Stimulated activated CD4-positive, alpha-beta T cell treated with anti-CD3 and anti-CD28 coated beads, Interleukin-1b, Interleukin-23, amount 100 ng/mL, for 1 hour (primary cell): ENCODE results near the gene GABRB2.

Experiments used
- DNase-seq, 2 donors: peaks; one replicate each; pipeline ENCODE4 v3.0.0-alpha.2; 2020; ENCODE audit warnings: low read depth in 2 of 2

The GABRB2 gene

DNA sequence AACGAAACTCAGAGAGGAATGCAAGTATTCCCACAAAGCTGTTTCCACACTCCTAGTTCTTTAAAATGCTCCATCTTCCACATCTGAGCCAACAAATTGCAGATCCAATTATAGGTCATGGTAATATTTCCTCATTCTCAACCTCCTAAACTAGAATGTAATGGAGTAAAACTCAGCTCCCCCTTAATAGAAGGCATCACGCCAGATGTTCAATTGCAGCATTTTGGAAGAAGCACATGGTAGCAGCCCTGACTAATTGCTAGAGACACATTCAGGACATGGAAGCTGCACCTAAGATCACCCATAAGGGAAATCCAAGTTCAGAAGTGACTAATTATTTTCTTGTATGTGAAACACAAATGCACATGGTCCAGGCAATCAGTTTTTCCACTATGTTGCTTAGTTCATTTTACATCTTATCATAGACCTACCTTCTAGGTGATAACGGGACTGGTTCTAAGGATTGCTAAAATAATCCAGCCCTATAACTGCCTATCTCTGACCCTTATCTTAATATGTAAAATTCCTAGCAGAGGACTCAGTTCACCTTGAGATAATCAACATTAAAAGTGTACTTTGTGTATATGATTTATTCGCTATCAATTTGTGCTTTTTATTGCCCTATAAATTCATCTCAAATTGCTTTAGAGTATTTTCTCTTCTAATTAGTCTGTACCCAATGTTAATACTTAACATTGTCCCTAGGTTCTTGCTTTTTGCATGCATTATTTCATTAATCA lies 75.1 kb downstream of the GABRB2 start:
- no peak for DNase-seq

DNA sequence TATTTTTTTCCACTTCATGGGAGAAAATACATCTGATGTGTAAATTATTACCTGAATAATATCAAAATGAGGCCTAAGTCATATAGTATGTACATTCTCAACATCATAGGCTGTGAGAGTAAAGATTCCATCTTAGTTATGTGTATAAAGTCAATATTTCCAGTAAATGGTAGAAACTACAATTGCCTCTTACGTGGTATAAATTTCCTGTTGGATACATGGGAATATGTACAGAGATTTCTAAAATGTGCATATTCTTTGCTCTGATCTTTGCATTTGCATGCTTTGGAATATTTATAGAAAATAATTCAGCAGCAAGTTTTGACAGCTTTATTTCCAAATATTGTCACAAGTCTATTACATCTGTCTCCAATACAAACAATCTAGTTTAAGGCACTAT lies 78.8 kb downstream of the GABRB2 start:
- no peak for DNase-seq

DNA sequence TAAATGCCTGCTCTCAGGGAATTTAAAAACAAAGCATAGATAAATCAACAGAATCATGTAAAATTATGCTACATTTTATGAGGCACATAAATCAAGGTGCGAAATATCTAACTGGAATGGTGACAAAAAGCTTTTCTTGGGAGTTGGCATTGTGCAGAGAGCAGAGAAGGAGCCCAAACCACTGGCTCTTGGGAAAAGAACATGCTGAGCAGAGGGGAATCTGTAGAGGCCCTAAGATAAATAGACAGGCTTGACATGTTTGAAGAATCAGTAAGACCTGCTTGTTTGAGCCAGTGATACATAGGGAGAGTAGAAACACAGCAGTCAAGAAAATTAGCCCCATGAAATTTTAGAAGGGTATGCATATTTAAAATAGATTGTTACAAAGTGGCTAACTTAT lies 85.8 kb downstream of the GABRB2 start:
- DNase-seq: no peak

DNA sequence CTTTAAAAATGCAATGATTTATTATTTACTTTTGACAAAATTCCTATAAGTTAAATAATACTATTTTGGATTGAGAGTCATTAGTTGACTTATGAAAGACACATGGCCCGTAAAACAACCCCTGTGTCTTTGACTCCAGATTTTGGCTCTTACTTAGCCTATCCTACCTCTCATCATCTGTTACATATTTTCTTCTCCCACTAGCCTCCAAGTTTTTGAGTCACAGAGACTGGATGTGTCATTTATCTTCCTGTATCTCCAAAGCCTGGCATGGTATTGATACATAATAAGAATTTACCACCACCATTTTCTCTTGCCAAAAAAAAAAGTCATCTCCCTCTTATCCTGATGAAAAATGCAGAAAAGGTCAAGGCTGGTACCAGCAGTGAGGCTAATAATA lies 99.9 kb downstream of the GABRB2 start:
- DNase-seq: no peak

DNA sequence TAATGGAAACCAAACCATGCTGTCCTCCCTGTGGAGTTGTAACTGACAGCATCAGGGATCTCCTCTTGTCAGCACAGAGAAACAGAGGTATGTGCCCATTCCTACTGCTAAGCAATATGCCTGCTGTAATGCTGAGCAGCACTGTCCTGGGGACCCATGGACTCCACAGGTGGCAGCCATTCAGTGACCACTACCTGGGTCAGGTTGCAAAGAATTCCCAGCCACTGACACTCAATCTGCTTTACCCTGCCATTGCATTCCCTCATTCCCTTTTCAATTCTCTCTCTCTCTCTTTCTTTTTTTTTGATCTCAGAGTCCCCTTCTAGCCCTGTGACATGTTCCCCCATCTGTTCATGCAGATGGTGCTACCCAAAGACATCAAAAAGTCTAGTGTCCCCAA lies 104.1 kb downstream of the GABRB2 start:
- no peak for DNase-seq

DNA sequence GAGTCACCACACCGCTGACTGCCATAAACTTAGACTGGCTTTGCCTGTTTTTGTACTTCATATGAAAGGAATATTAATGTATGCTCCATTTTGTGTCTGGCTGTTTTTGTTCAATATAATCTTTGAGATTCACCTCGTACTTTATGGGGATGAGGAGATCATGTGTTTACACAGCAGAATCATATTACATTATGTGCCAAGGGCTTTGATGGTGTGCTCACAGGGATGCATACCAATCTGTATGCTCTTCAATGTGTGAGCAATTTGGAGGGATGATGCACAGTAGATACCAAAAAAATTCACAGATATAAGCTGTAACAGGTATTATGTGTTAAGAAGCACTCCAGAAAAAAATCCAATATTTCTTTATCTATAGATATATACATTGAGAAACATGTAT lies 113.7 kb downstream of the GABRB2 start:
- DNase-seq: no peak

DNA sequence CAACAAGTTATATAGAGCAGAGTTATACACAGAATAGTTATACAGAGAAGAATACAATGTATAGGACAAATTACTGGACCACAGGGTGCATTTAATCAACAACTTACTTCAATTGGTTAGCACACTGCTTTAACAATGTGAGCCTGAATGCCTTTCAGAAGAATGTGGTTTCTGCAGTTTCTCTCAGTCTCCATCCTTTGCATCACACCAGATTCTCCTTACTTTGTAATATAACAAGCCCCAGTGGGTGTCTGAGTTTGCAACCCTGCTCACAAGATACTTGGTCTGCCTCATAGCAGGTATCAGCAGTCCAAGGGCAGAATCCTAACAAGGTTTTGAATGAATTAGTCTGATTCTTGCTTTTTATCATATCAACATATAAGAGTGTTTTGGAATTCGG lies 114.6 kb downstream of the GABRB2 start:
- DNase-seq: no peak

DNA sequence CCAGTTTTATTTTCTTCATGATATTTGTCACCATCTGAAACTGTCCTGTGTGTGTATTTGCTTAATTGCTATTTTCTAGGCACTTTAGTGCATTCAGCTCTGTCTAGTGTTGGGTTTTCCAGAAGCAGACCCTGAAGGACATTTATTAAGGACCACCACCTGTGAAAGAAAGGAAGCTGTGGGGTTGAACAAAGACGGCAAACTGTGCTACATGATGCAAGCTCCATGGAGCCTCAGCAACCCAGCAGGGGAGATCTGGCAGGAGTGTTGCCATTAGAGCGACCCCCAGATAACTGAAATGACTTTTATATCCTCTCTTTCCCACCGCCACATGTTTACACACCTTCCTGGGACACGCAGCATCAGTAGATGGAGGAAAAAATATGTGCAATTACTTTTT lies 125.5 kb downstream of the GABRB2 start:
- DNase-seq: no peak

DNA sequence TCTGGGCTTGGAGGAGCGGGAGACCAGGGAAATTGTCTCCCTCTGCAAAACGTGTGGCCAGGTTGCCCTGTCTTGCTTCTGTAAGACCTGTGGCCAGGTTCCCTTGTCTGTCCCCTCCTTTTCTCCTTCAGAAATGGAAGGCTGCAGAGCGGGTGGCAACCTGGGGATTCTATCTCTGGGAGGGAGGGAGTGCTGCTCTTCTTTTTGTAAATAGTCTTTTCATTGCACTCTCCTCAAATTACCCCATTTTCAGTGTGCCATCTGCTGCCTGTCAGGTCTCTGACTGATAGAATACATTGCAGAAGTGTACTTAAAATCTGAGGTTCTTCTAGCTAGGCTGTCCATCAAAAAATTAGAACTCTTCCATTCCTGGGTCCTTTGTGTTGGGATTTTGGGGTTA lies 126.0 kb downstream of the GABRB2 start:
- no peak for DNase-seq

DNA sequence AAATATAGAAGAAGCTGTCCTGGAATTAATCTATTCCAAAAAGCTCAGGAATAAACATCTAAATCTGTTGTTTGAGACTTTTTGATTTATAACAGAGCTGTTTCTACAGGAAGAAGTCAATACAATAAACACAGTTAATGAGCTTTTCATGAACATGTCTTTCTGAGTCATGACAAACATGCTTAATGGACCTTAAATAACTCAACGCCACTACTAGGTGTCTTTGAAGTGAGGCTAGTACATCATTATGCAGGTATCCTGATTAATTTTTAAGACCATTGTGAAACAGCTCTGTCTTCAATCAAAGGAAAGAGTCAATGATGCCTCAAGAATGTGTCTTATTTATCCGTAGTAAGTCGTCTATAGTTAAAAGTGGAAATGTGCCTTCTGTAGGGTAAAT lies 131.6 kb downstream of the GABRB2 start:
- DNase-seq: no peak

DNA sequence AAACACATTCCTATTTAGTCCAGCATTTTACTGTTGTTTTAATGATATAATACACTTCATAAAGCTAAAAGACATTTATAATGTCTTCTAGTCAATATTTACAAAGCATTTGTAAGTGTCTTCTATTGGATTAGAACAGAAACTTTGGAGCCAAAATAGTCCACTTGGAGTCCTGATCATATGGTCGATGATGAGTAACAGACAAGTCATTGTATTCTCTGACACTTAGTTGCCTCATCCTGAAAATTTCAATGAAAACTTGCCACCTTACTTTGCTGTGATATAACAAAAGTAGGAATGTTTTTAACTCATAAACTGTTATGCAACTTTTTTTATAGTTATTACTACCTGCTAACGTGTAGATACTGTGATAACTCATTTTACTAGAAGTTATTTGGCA lies 132.5 kb downstream of the GABRB2 start:
- no peak for DNase-seq

DNA sequence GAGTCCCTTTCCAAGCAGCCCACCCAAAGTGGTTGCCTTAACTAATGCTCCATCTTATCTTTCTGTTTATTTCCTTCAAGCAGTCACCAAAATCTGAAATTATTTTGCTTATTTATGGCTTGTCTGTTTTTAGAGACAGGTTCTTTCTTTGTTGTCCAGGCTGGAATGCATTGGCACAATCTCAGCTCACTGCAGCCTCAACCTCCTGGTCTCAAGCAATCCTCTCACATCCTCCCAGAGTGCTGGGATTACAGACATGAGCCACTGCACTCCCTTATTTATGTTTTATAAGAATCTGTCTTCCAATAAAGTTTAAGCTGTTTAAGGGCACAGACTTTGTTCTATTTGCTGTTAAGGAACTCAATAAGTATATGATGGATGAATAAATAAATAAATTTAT lies 133.7 kb downstream of the GABRB2 start:
- no peak for DNase-seq

DNA sequence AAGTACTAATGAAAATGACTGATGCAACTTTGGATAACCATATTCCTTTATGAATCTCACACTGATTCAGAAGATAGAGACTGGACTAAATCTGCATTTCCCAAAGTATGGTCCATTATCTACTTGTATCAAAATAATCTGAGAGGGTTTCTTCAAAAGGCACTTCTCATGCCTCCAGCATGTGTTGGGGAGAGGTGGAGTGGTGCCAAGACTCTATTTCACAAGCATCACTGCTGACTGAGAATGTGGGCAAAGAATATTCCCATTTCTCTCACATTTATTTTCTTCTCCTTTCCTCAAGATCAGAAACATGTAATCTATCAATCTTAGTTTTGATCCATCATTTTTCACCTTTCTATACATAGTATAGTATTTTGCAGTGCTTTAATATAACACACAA lies 135.4 kb downstream of the GABRB2 start:
- no peak for DNase-seq

DNA sequence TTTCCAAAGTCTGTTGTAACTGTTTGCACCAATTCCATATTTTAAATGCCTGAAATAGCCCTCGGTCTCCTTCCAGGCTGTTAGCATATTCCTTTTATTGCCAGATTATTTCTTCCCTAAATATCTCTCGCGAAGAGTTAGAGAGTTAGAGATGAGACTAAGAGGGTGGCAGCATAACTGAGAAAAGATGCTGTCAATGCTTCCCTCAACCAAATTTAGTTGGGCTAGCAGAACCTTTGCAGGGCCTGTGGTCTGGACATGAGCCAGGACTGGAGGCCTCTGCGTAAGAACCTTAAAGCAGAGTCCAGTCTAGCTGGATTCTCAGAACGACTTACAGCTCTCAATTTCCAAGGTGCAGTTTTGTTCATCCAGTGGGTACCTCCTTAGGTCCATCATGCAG lies 135.9 kb downstream of the GABRB2 start:
- DNase-seq: no peak

DNA sequence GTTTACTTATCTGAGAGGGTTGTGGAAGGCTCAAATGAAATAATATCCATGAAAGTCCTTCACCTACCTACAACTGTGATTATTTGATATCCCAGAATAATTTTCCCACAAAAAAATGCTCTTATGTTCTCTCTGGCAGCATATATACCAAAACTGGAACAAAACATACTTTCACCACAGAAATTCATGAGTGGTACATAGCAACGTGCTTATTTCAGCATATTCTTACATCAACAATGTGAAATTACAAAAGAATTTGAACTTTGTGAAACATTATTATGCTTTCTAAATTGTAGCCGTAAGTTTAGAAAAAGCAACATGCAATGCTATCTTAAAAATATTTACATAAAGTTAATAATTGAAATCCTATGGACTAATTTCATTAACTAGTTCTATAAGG lies 137.1 kb downstream of the GABRB2 start:
- no peak for DNase-seq

DNA sequence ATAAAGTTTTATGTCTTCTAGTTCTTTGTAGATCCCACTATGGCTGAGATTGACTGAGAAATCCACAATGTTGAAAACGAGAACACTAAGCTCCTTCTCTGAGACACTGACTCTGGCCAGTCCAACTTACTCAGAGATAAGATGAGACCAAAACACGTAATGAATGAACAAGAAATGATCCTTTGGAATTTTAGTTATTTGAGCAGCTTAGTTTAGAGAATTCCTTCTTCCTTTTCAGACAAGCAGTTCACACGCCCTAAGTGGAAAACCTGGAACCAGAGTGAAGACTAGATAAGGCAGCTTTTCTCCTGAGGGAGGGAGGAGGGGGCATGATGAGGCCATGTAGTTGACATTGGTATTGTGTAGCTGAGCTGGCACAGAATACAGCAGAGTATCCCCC lies 139.6 kb downstream of the GABRB2 start:
- no peak for DNase-seq

DNA sequence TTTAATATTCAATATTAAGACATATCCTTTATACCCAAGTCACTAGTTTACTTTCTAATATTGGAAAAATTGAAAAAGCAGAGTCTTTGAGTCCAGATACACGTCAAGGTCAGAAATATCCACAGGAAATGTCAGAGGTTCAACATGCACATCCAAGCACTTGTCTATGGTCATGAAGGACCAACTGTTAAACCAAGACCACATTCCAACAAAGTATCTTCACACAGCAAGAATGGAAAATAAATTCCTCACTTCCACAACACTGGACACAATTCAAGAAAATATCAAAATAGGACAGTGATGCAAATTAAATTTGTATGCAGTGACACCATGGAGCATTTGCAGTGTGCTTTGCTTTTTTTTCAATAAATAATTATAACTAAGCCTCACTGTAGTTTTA lies 142.5 kb downstream of the GABRB2 start:
- DNase-seq: no peak

DNA sequence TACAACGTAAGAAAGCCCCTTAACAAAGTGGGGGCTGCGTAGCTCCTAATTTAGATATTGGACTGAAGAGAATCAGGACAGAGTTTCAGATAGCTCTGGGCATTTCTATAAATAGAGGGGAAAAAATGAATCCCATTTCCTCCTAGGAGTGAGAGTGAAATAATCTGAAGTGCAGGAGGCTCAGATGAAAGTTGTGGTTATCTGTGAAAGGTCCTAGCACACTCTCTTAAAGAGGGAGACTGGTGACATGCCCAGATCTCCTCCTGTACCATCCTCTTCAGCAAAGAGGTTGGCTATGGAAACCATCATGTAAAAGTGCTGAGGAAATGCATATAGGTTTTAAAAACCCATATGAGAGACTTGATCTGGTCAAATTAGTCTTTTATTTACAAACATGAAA lies 143.4 kb downstream of the GABRB2 start:
- DNase-seq: no peak

DNA sequence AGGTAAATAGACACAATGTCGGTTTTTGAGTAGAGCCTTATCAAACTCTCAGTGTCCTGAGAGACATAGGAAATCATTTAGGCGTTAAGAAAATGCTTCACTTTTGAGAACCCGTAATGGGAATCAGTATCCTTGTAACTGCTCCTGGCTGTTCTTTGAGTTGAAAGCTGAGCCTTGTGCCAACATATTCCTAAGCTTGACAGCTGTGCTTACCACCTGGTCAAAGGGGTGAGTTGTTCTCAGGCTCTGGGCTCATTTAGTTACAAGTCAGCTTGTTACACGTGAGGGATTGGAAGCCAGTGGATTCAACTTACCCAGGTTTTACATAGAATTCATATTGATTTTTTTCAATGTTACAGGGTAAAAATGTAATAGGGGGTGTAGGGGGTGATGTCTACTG lies 145.9 kb downstream of the GABRB2 start:
- DNase-seq: no peak

DNA sequence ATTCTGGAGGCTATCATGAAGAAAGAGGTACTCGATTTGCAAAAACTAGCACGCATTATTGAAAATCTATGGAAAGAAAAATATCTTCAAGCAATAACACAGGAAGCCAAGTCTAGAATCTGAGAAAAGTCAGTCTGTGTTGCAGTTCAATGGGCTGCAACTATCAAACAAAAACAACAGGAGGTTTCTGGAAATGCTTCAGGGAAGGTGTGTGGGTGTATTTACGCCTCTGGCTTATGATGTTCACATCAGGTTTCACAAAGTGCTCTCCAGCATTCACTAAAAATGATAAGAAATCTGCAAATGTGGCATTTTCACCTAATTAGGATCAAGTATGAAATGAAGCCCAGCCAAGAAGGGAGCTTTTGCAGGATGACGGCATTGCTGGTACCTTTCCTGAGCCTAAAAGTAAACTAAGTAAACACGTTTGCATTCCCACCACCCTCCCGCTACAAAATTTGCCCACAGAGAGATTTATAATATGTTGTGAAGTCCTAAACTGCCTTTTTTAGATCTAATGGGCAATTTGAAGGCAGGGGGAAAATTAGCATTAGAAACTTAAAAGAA lies 146.4 kb downstream of the GABRB2 start:
- DNase-seq: no peak

DNA sequence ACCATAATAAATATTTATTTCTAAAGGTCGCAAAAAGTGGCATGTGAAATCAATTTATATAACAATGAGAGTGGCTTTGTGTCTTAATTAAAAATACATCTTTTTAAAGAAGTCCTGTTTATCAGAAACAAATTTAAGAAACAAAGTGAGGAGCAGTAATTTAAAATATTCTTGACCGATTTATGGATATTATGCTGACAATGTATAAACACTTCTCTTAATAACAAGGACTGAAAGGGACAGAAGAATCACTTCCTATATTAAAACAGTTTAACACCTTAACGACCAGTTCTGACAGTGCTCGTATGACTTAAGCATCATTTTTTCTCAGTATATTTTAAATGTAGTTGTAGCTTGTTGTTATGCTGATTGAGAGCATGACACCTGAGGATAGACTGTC lies 149.1 kb downstream of the GABRB2 start:
- DNase-seq: no peak

DNA sequence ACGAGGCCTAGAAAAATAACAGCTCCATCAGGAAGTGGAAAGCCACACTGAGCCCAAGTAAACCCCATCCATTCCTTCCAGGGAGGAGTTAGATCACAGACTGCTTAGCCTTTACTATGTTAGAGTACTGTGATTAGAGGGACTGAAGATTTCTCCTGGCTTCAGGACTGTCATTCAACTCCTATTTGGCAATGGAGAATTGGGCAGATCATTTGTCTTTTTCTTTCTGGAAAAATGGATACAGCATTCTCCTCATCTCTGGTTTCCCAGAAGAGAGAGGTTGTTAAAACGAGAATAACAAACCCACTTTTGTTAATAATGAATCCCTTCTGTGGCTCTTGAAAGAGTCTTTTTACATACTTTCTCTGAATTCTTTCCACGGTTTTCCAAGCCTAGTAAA lies 150.4 kb downstream of the GABRB2 start:
- no peak for DNase-seq

DNA sequence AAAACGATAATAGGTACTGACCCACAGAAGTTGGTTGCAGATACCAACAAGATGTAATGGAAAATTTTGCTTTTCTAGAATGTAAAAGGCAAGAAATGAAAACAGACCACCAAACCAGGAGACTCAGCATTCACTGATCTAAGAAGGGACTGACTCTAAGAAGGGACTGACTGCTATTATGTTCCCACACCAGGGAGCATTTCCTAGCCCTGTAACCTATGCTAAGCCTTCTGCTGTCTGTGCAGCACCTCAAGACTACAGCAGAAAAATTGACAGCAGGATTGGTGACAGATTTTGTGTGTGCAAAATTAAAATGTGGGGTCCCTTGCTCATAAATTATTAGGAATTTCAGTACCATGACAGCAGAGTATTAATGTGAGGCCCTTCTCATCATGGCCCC lies 154.8 kb downstream of the GABRB2 start:
- no peak for DNase-seq

DNA sequence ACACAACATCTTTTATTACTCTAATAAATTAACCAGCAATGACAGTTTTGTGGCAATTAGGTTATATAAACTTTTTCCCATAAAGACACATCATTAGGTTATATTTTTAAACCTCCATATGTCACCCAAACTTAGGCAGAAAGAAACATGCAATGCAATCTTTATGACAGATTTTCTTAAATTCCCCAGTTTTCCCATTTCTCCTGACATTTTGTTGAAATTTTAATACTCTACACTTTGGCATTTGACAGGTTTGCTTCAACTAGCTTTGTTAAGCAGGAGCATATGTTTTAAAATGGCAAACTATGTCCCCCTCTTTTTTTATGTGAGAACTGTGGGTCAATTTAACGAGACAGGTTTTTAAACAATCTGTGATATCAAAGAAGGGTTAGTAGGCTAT lies 155.5 kb downstream of the GABRB2 start:
- no peak for DNase-seq
